Measurements from ENCODE around the gene CNTF. TPM values are rescaled to one million over a fixed set of nuclear protein-coding genes. Genes with fewer than 3 reads are reported as not detected.

CNTF gene
- total RNA-seq, 1 experiment from 2014 or later, result 5.2 TPM

- Mint-ChIP-seq H3K27ac (ENCODE audit: unreplicated experiment) (no peak overlapping the region), H3K27me3 (ENCODE audit: unreplicated experiment) (no peaks in the 10 kb centered on the region), H3K4me3 (ENCODE audit: low read depth, unreplicated experiment) (no peak overlapping the region), H3K9me3 (ENCODE audit: low read depth, unreplicated experiment) (no peaks in the 10 kb centered on the region), H3K4me1 (ENCODE audit: low read depth, unreplicated experiment) (peaks cover 24% of the 10 kb centered on the region), H3K36me3 (ENCODE audit: insufficient read depth, unreplicated experiment) (peaks cover 35% of the 10 kb centered on the region)
- intact Hi-C loops (cut with micrococcal nuclease; ENCODE audit: unreplicated experiment), result no loop called here
- no TSS peak for BruUV-seq (replicated peaks)
- no peak for TF ChIP-seq CTCF (IDR thresholded peaks at IDR 0.05; ENCODE audit: unreplicated experiment)
- CTCF ChIA-PET, result interaction anchor here (0.5 kb wide), 1 partner anchor 892 kb away, joined by 3 read pairs; no protein-coding TSS in a partner anchor
- no peak for DNase-seq
Measured at GRCh38 chr11:58625826-58626460, 3.5 kb downstream of the CNTF start.

GRCh38 chr11:58626934-58627483, 4.5 kb downstream of the CNTF start:
- Mint-ChIP-seq H3K4me3 (ENCODE audit: low read depth, unreplicated experiment) (no peak overlapping the region), H3K27me3 (ENCODE audit: unreplicated experiment) (no peaks in the 10 kb centered on the region), H3K27ac (ENCODE audit: unreplicated experiment) (peak overlapping the region; percentile 35), H3K36me3 (ENCODE audit: insufficient read depth, unreplicated experiment) (peaks cover 40% of the 10 kb centered on the region), H3K9me3 (ENCODE audit: low read depth, unreplicated experiment) (no peaks in the 10 kb centered on the region), H3K4me1 (ENCODE audit: low read depth, unreplicated experiment) (peaks cover 24% of the 10 kb centered on the region)
- CTCF ChIA-PET, result no interaction called here
- TF ChIP-seq CTCF (IDR thresholded peaks at IDR 0.05; ENCODE audit: unreplicated experiment), result no peak
- BruUV-seq (replicated peaks), result no TSS peak
- intact Hi-C loops (cut with micrococcal nuclease; ENCODE audit: unreplicated experiment), result no loop called here
- no peak for DNase-seq

- Mint-ChIP-seq H3K27ac (ENCODE audit: unreplicated experiment) (no peak overlapping the region), H3K27me3 (ENCODE audit: unreplicated experiment) (no peaks in the 10 kb centered on the region), H3K4me3 (ENCODE audit: low read depth, unreplicated experiment) (no peak overlapping the region), H3K4me1 (ENCODE audit: low read depth, unreplicated experiment) (peaks cover 24% of the 10 kb centered on the region), H3K36me3 (ENCODE audit: insufficient read depth, unreplicated experiment) (peaks cover 27% of the 10 kb centered on the region), H3K9me3 (ENCODE audit: low read depth, unreplicated experiment) (no peaks in the 10 kb centered on the region)
- CTCF ChIA-PET, result no interaction called here
- DNase-seq, result no peak
- no peak for TF ChIP-seq CTCF (IDR thresholded peaks at IDR 0.05; ENCODE audit: unreplicated experiment)
- intact Hi-C loops (cut with micrococcal nuclease; ENCODE audit: unreplicated experiment), result no loop called here
- BruUV-seq (replicated peaks), result no TSS peak
Measured at GRCh38 chr11:58628446-58628845, 6.0 kb downstream of the CNTF start.

GRCh38 chr11:58629857-58630256, 7.4 kb downstream of the CNTF start:
- Mint-ChIP-seq H3K4me3 (ENCODE audit: low read depth, unreplicated experiment) (no peak overlapping the region), H3K9me3 (ENCODE audit: low read depth, unreplicated experiment) (no peaks in the 10 kb centered on the region), H3K27ac (ENCODE audit: unreplicated experiment) (no peak overlapping the region), H3K36me3 (ENCODE audit: insufficient read depth, unreplicated experiment) (peaks cover 16% of the 10 kb centered on the region), H3K27me3 (ENCODE audit: unreplicated experiment) (no peaks in the 10 kb centered on the region), H3K4me1 (ENCODE audit: low read depth, unreplicated experiment) (peaks cover 24% of the 10 kb centered on the region)
- intact Hi-C loops (cut with micrococcal nuclease; ENCODE audit: unreplicated experiment), result loop anchor here (1.0 kb wide), 2 partner anchors 53 to 158 kb away; no protein-coding TSS in a partner anchor
- peak; percentile 27 for DNase-seq
- CTCF ChIA-PET, result interaction anchor here (1.0 to 1.3 kb wide), 5 partner anchors 10 to 271 kb away, joined by 3 to 7 read pairs (median 5); no protein-coding TSS in a partner anchor
- no TSS peak for BruUV-seq (replicated peaks)
- TF ChIP-seq CTCF (IDR thresholded peaks at IDR 0.05; ENCODE audit: unreplicated experiment), result peak; percentile 35

Data from Calu3 (cell line).